Stomach (tissue), 9 donors: Measurements from ENCODE around the gene TMEM255B. TPM values are rescaled to one million over a fixed set of nuclear protein-coding genes. Genes with fewer than 3 reads are reported as not detected.
"Not testable (repeated sequence)": the region's sequence is repeated elsewhere in the genome, so short reads cannot be mapped to it uniquely, and the experiment has no call there.

Source experiments
- DNase-seq, 2 donors: peaks; one replicate each; pipeline versions ENCODE4 v3.0.0 to v3.0.0-alpha.2; 2013 to 2019
- H3K27ac ChIP-seq, 5 donors: fragments of 200-600 bp in 4 of 5; sonication (generic) in 4 of 5; one replicate each; pipeline ENCODE4 v1.5.1; 2013 to 2019; ENCODE audit warnings: mild to moderate bottlenecking in 1 of 5, moderate library complexity in 1 of 5
- H3K27me3 ChIP-seq, 3 donors: fragments of 200-600 bp; sonication (generic); one replicate each; pipeline ENCODE4 v1.5.1; 2017 to 2019; ENCODE audit warnings: mixed run types in 1 of 3
- H3K36me3 ChIP-seq, 4 donors: fragments of 200-600 bp; sonication (generic); 1 replicate in 3 of 4; 2 replicates in 1 of 4; pipeline ENCODE4 v1.5.1; 2016 to 2019
- H3K4me1 ChIP-seq, 4 donors: fragments of 200-600 bp; sonication (generic); one replicate each; pipeline ENCODE4 v1.5.1; 2016 to 2019
- H3K4me3 ChIP-seq, 4 donors: fragments of 200-600 bp; sonication (generic) in 3 of 4; one replicate each; pipeline ENCODE4 v1.5.1; 2016 to 2019; ENCODE audit warnings: mild to moderate bottlenecking in 1 of 4
- H3K9me3 ChIP-seq, 4 donors: fragments of 200-600 bp; sonication (generic); one replicate each; pipeline ENCODE4 v1.5.1; 2016 to 2019
- EP300 ChIP-seq: sonication (generic); formaldehyde crosslinking; IDR thresholded peaks from one replicate; pipeline ENCODE4 v1.6.1; 2017; ENCODE audit warnings: antibody characterized with exemption
- POLR2A ChIP-seq, 4 donors: fragments of 450-650 bp; IDR thresholded peaks; one replicate each; pipeline ENCODE4 v1.6.1; 2016; ENCODE audit warnings: antibody characterized with exemption in 4 of 4, control low read depth in 2 of 4, mild to moderate bottlenecking in 1 of 4, moderate library complexity in 1 of 4
- POLR2AphosphoS5 ChIP-seq, 3 donors: sonication (generic); formaldehyde crosslinking; IDR thresholded peaks; one replicate each; pipeline ENCODE4 v1.6.1; 2016; ENCODE audit warnings: antibody characterized with exemption in 3 of 3
- WGBS, 5 donors: extraction: QIAGEN DNeasy Blood & Tissue Kit in 3 of 5; methylation state at CpG; one replicate each; pipeline versions ENCODE4 v1.1.5 to v1.1.7; 2013 to 2018; 5-methylcytosine and 5-hydroxymethylcytosine counted together
- intact Hi-C: fragments of 100-400 bp; cut with DNase I; formaldehyde crosslinking; loops from one replicate; pipeline ENCODE4 v1.15.1; 2023; ENCODE audit warnings: low total_unique reads
- polyA plus RNA-seq, 3 donors: library from polyadenylated mRNA; stranded (reverse); fragments of 200-250 nt; gene quantifications; one replicate each; pipeline ENCODE4 v1.2.3, GENCODE V29; 2013
- total RNA-seq, 5 donors: library from RNA; depleted of rRNA; stranded (reverse); fragments of >200 nt; gene quantifications; one replicate each; pipeline versions ENCODE4 v1.1.0 to v1.2.3, GENCODE V29; 2014 to 2016
- TF ChIP-seq, protein P1 (sequence below), 7 experiments: fragments of 450-650 bp in 4 of 7; fragments of 200-600 bp in 3 of 7; sonication (generic) in 3 of 7; IDR thresholded peaks; one replicate each; pipeline ENCODE4 v1.5.1; 2016 to 2019; ENCODE audit warnings: antibody characterized with exemption in 7 of 7, control low read depth in 2 of 7, mild to moderate bottlenecking in 1 of 7
- donor health status: healthy with polysubstance abuse.
- donor health status: Bipolar disorder and iron deficiency.
- donor health status: healthy.

TMEM255B gene
- total and polyA plus RNA-seq, 8 donors = 1.3 to 7.9 (median 4.6) TPM; not detected in 1

DNA sequence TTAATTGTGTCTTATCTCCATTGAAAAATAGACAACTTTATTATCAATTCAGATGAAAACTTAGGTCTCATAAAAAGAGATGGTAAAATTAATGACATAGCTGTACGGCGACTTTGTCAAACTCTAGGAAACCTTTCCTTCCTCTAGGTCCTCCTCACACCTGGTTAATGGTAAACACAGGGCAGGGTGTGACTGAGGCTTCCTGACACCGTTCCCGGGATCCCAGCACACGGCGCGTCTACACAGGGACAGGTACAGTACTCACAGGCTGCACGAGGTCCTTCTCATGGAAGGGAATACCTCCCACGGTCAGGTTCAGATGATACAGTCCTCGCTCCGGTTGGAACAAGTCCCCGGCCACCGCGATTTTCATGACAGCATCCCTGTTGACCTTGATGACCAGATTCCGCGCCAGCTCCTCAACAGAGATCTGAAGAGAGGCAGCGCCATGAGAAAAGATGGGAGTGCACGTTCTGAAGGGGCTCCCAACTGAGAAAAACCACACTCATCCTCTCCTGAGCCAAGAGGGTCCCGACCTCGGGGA lies 69.3 kb downstream of the TMEM255B start:
- intact Hi-C loops = no loop called here
- Histone ChIP-seq H3K9me3 (no peaks in the 10 kb centered on the region), H3K36me3 (peaks cover 39 to 75% (median 67%) of the 10 kb centered on the region in 4 donors), H3K27ac (no peak overlapping the region), H3K27me3 (no peaks in the 10 kb centered on the region), H3K4me3 (no peak overlapping the region), H3K4me1 (no peaks in the 10 kb centered on the region)
- TF ChIP-seq EP300 (no peak), POLR2AphosphoS5 (IDR thresholded peaks at IDR 0.05) (no peak), POLR2A (IDR thresholded peaks at IDR 0.05) (no peak)
- TF ChIP-seq, protein P1, sequence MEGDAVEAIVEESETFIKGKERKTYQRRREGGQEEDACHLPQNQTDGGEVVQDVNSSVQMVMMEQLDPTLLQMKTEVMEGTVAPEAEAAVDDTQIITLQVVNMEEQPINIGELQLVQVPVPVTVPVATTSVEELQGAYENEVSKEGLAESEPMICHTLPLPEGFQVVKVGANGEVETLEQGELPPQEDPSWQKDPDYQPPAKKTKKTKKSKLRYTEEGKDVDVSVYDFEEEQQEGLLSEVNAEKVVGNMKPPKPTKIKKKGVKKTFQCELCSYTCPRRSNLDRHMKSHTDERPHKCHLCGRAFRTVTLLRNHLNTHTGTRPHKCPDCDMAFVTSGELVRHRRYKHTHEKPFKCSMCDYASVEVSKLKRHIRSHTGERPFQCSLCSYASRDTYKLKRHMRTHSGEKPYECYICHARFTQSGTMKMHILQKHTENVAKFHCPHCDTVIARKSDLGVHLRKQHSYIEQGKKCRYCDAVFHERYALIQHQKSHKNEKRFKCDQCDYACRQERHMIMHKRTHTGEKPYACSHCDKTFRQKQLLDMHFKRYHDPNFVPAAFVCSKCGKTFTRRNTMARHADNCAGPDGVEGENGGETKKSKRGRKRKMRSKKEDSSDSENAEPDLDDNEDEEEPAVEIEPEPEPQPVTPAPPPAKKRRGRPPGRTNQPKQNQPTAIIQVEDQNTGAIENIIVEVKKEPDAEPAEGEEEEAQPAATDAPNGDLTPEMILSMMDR (IDR thresholded peaks at IDR 0.05) = no peak
- no peak for DNase-seq
- 92 to 98% (median 95%) methylated on average over 18 to 20 of the region's 20 CpGs for WGBS, 5 donors

DNA sequence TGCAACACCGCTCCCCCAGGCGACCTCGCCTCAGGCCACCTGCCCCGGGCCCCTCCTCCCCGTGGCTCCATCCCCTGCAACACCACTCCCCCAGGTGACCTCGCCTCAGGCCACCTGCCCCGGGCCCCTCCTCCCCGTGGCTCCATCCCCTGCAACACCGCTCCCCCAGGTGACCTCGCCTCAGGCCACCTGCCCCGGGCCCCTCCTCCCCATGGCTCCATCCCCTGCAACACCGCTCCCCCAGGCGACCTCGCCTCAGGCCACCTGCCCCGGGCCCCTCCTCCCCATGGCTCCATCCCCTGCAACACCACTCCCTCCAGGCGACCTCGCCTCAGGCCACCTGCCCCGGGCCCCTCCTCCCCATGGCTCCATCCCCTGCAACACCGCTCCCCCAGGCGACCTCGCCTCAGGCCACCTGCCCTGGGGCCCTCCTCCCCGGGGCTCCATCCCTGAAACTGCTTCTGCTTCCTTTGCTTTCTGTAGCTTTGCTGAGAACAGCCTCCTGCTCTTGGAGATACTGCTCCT lies 71.5 kb downstream of the TMEM255B start:
- H3K27ac ChIP-seq, H3K4me1 ChIP-seq, DNase-seq, intact Hi-C loops, H3K9me3 ChIP-seq, H3K4me3 ChIP-seq, H3K27me3 ChIP-seq: not testable (repeated sequence)
- peaks cover 51 to 78% (median 74%) of the 10 kb centered on the region in 4 donors for H3K36me3 ChIP-seq
- WGBS, 5 donors = 84 to 93% (median 84%) methylated on average over 5 to 18 of the region's 22 CpGs

DNA sequence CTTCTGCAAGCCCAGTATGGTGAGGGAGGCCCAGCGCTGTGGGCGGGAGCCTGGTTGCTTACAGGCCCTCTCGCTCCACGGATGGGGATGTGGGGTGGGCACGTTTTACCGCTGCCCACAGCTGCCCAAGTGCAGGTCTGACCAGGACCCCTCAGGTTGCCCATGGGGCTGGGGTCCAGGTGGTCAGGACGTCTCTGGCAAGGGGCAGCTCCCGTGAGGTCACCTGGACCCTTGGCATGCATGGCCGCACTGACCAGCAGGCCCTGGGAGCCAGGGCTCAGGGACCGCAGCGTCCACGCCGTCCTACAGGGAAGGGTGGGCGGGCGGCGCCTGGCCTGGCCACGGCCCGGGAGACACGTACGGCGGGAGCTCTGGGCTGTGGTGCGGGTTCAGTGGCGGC lies 72.0 kb downstream of the TMEM255B start:
- Histone ChIP-seq H3K4me3 (no peak overlapping the region), H3K27me3 (no peaks in the 10 kb centered on the region), H3K36me3 (peaks cover 48 to 75% (median 72%) of the 10 kb centered on the region in 4 donors), H3K4me1 (no peaks in the 10 kb centered on the region), H3K9me3 (no peaks in the 10 kb centered on the region), H3K27ac (no peak overlapping the region)
- DNase-seq = no peak
- no peak for TF ChIP-seq EP300
- TF ChIP-seq POLR2A (IDR thresholded peaks at IDR 0.05) = no peak
- TF ChIP-seq POLR2AphosphoS5 (IDR thresholded peaks at IDR 0.05) = no peak
- TF ChIP-seq, protein P1 (IDR thresholded peaks at IDR 0.05) = no peak
- 84 to 91% (median 90%) methylated on average over 8 to 23 of the region's 23 CpGs for WGBS, 5 donors
- intact Hi-C loops = no loop called here

DNA sequence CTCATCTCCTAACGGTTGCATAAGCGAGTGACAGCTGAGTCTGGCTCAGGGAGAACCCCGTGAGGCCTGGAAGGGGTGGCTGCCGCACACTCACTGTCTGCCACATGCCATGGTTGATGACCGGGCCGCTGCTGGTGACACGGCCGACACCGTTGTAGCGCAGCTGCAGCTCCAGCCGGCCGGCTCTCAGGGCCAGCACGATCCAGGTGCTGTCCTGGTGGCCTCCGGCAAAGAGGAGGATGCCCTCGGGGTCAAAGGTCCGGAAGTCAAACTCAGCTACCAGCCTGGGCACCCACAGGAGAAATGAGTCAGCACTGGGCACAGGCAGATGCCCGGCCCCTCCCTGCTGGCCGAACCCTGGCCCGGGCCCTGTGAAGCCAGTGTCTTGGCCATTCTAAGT lies 73.2 kb downstream of the TMEM255B start:
- peaks cover 5 to 6% (median 6%) of the 10 kb centered on the region in 4 donors for H3K4me1 ChIP-seq
- 68 to 94% (median 93%) methylated on average over 3 to 19 of the region's 19 CpGs for WGBS, 5 donors
- TF ChIP-seq EP300 (no peak), POLR2A (IDR thresholded peaks at IDR 0.05) (no peak), POLR2AphosphoS5 (IDR thresholded peaks at IDR 0.05) (no peak)
- TF ChIP-seq, protein P1 (IDR thresholded peaks at IDR 0.05) = no peak
- no peak overlapping the region for H3K4me3 ChIP-seq
- peaks cover 41 to 64% (median 60%) of the 10 kb centered on the region in 4 donors for H3K36me3 ChIP-seq
- intact Hi-C loops = no loop called here
- no peak overlapping the region for H3K27ac ChIP-seq
- H3K27me3 ChIP-seq = no peaks in the 10 kb centered on the region
- no peaks in the 10 kb centered on the region for H3K9me3 ChIP-seq
- no peak for DNase-seq

DNA sequence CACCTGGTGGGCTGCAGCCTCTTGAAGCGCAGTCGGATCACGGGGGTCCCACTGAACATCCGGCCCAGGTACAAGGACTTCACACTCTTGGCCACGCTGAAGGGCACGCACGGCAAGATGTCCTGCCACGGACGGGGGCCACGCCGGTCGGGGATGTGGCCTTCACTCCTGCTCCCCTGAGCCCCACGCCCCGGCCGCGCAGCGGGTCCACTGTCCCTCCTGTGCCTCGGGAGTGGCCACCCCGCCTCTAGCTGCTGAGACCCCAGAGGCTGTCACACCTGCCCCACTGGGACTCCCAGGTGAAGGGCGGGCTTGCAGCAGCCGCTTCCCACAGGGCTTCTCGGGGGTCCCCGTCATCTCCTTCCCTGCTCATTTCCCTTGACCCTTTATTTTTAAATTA lies 73.6 kb downstream of the TMEM255B start:
- no peak for DNase-seq
- Histone ChIP-seq H3K27ac (no peak overlapping the region), H3K27me3 (no peaks in the 10 kb centered on the region), H3K4me3 (no peak overlapping the region), H3K36me3 (peaks cover 37 to 60% (median 56%) of the 10 kb centered on the region in 4 donors), H3K9me3 (no peaks in the 10 kb centered on the region), H3K4me1 (peaks cover 9 to 11% (median 10%) of the 10 kb centered on the region in 4 donors)
- TF ChIP-seq POLR2A (IDR thresholded peaks at IDR 0.05) = no peak
- TF ChIP-seq, protein P1 (IDR thresholded peaks at IDR 0.05) = no peak
- no peak for TF ChIP-seq POLR2AphosphoS5 (IDR thresholded peaks at IDR 0.05)
- TF ChIP-seq EP300 = no peak
- intact Hi-C loops = no loop called here
- WGBS, 5 donors = 94 to 95% (median 95%) methylated on average over 23 of the region's 23 CpGs
